K562 (cell line): Measurements from ENCODE around the gene ANO2. TPM values are rescaled to one million over a fixed set of nuclear protein-coding genes. Genes with fewer than 3 reads are reported as not detected.

ENCODE experiments used
- ATAC-seq: fragments of 200-7000 bp; cut with Tn5 transposase; 3 replicates; pipeline ENCODE4 v1.9.1; 2020; ENCODE audit warnings: moderate library complexity
- BruUV-seq: library from RNA; stranded (reverse); fragments of 400-500 nt; replicated peaks from 2 replicates; lab custom pipeline; 2021; lab: Mats Ljungman, UMichigan
- CTCF ChIA-PET: fragments of 300-600 bp; formaldehyde crosslinking; extraction: SDS; loops from one replicate; lab custom pipeline; 2021; ENCODE audit warnings: low intra/inter-chr PET ratio; lab: Yijun Ruan, JAX
- POLR2A ChIA-PET: fragments of 300-600, 350-650 bp; sonication (Branson Sonifier 250); formaldehyde crosslinking; extraction: SDS; loops from one replicate; lab custom pipeline; 2021; ENCODE audit warnings: antibody characterized with exemption, inconsistent platforms; lab: Yijun Ruan, JAX
- DNase-seq, 4 experiments: peaks; one replicate each; pipeline versions ENCODE4 v3.0.0 to v3.0.0-alpha.2; 2011 to 2018; ENCODE audit warnings: low spot score in 3 of 4, mixed read lengths in 3 of 4; ENCODE audit errors: extremely low read depth in 1 of 4
- FAIRE-seq: peaks from 2 replicates; lab custom pipeline; 2011; peaks lifted over from hg19 to GRCh38; lab: Jason Lieb, UNC
- H2AFZ ChIP-seq: 2 replicates; pipeline ENCODE4 v1.6.0; 2011; ENCODE audit warnings: low read depth, low read length, control low read depth, inconsistent platforms
- H3K27ac ChIP-seq: fragments of 200-600 bp; 3 replicates; pipeline ENCODE4 v1.8.0; 2011; ENCODE audit warnings: low read depth, mild to moderate bottlenecking, control low read depth, inconsistent platforms, low read length, moderate library complexity, mixed read lengths; ENCODE audit errors: extremely low read depth
- H3K27me3 ChIP-seq, 2 experiments: fragments of 300-600 bp in 1 of 2; 2 replicates in 1 of 2; 3 replicates in 1 of 2; pipeline versions ENCODE4 v1.6.0 to v1.8.0; 2011; ENCODE audit warnings: inconsistent platforms in 2 of 2, low read length in 2 of 2, mild to moderate bottlenecking in 1 of 2, mixed read lengths in 1 of 2, moderate library complexity in 1 of 2; ENCODE audit not compliant: control insufficient read depth in 2 of 2, insufficient read depth in 2 of 2
- H3K36me3 ChIP-seq: fragments of 300-600 bp; 3 replicates; pipeline ENCODE4 v1.8.0; 2011; ENCODE audit warnings: mild to moderate bottlenecking, low read length, inconsistent platforms; ENCODE audit not compliant: control insufficient read depth, insufficient read depth
- H3K4me1 ChIP-seq, 2 experiments: fragments of 200-600 bp in 1 of 2; replicated peaks in 1 of 2; 2 replicates in 1 of 2; 3 replicates in 1 of 2; pipeline versions ENCODE4 v1.5.1 to v1.8.0; 2011; ENCODE audit warnings: inconsistent platforms in 2 of 2, low read length in 2 of 2, mild to moderate bottlenecking in 1 of 2, mixed read lengths in 1 of 2, moderate library complexity in 1 of 2; ENCODE audit not compliant: control insufficient read depth in 2 of 2, insufficient read depth in 2 of 2
- H3K4me2 ChIP-seq: 2 replicates; pipeline ENCODE4 v1.6.1; 2011; ENCODE audit warnings: low read length, control low read depth, inconsistent platforms, mixed read lengths; ENCODE audit not compliant: insufficient read depth
- H3K4me3 ChIP-seq: fragments of 200-600 bp; sonication (generic), shearing (Covaris generic); 2 replicates; pipeline ENCODE4 v1.5.1; 2016; ENCODE audit warnings: control low read depth, inconsistent platforms
- H3K79me2 ChIP-seq: fragments of 200-600 bp; 3 replicates; pipeline ENCODE4 v1.8.0; 2011; ENCODE audit warnings: low read length, inconsistent platforms; ENCODE audit not compliant: control insufficient read depth, insufficient read depth
- H3K9ac ChIP-seq, 2 experiments: 2 replicates each; pipeline versions ENCODE4 v1.6.0 to v1.6.1; 2011; ENCODE audit warnings: low read depth in 2 of 2, low read length in 2 of 2, control low read depth in 1 of 2, inconsistent platforms in 1 of 2, mild to moderate bottlenecking in 1 of 2, mixed read lengths in 1 of 2; ENCODE audit not compliant: insufficient read depth in 1 of 2
- H3K9me1 ChIP-seq: one replicate; pipeline ENCODE4 v1.6.0; 2011; ENCODE audit warnings: inconsistent platforms, mild to moderate bottlenecking, low read length, moderate library complexity; ENCODE audit not compliant: control insufficient read depth, insufficient read depth
- H3K9me3 ChIP-seq: replicated peaks from 2 replicates; pipeline ENCODE4 v1.5.1; 2011; ENCODE audit warnings: low read depth, low read length, inconsistent platforms; ENCODE audit not compliant: control insufficient read depth, insufficient read depth
- H4K20me1 ChIP-seq: replicated peaks from 2 replicates; pipeline ENCODE4 v1.6.1; 2011; ENCODE audit warnings: low read length, inconsistent platforms, mixed read lengths; ENCODE audit not compliant: control insufficient read depth, insufficient read depth
- CBX8 ChIP-seq: fragments of 200-600 bp; sonication (generic); IDR thresholded peaks from 2 replicates; pipeline ENCODE4 v1.6.1; 2012; ENCODE audit warnings: borderline replicate concordance, mixed run types, low read depth, mild to moderate bottlenecking, moderate library complexity, mixed read lengths, low read length, control low read depth, inconsistent platforms; ENCODE audit not compliant: poor library complexity, severe bottlenecking; ENCODE audit errors: extremely low read depth
- ETV5 ChIP-seq: sonication (generic); formaldehyde crosslinking; IDR thresholded peaks from 2 replicates; pipeline ENCODE4 v1.4.0; 2020; ENCODE audit warnings: low read depth, mild to moderate bottlenecking, missing genetic modification reagents
- HMG20A ChIP-seq: fragments of 450-650 bp; formaldehyde crosslinking; conservative IDR thresholded peaks from 2 replicates; pipeline ENCODE4 v1.4.0; 2020; ENCODE audit warnings: mild to moderate bottlenecking, mixed read lengths
- HNRNPLL ChIP-seq: fragments of 200-400 bp; formaldehyde crosslinking; IDR thresholded peaks from 2 replicates; pipeline ENCODE4 v1.6.1; 2017; ENCODE audit warnings: low read length, low read depth, mild to moderate bottlenecking; ENCODE audit not compliant: poor library complexity, severe bottlenecking
- HSF4 ChIP-seq: fragments of 250-450 bp; sonication (Bioruptor Pico); IDR thresholded peaks from 2 replicates; pipeline ENCODE4 v2.1.2; 2022; ENCODE audit warnings: mild to moderate bottlenecking, moderate library complexity, borderline replicate concordance
- NFATC3 ChIP-seq: fragments of 450-650 bp; IDR thresholded peaks from 2 replicates; pipeline ENCODE4 v1.6.1; 2017; ENCODE audit warnings: mild to moderate bottlenecking
- POLR2AphosphoS2 ChIP-seq: IDR thresholded peaks from 2 replicates; pipeline ENCODE4 v1.6.1; 2012; ENCODE audit warnings: low read length, improper control_type of control experiment
- RBM25 ChIP-seq: fragments of 200-400 bp; formaldehyde crosslinking; IDR thresholded peaks from 2 replicates; pipeline ENCODE4 v1.6.1; 2018; ENCODE audit warnings: low read length, low read depth, moderate library complexity; ENCODE audit not compliant: severe bottlenecking
- RBM34 ChIP-seq: fragments of 200-400 bp; formaldehyde crosslinking; IDR thresholded peaks from 2 replicates; pipeline ENCODE4 v1.6.1; 2018; ENCODE audit warnings: low read length, borderline replicate concordance; ENCODE audit not compliant: insufficient read depth
- RFX7 ChIP-seq: fragments of 250-450 bp; sonication (Bioruptor Pico); IDR thresholded peaks from 2 replicates; pipeline ENCODE4 v1.5.1; 2021; ENCODE audit warnings: mild to moderate bottlenecking
- SAFB ChIP-seq: fragments of 200-400 bp; formaldehyde crosslinking; IDR thresholded peaks from 2 replicates; pipeline ENCODE4 v1.6.1; 2017; ENCODE audit warnings: low read depth, low read length, borderline replicate concordance
- TSC22D4 ChIP-seq: fragments of 450-650 bp; IDR thresholded peaks from 2 replicates; pipeline ENCODE4 v1.6.1; 2016; ENCODE audit warnings: missing genetic modification characterization, missing biosample characterization, control low read depth
- U2AF2 ChIP-seq: fragments of 200-400 bp; formaldehyde crosslinking; optimal IDR thresholded peaks from 2 replicates; pipeline ENCODE3; 2017; ENCODE audit warnings: low read depth, mild to moderate bottlenecking, low read length
- ZFP36 ChIP-seq: fragments of 150-350 bp; IDR thresholded peaks from 2 replicates; pipeline ENCODE4 v1.6.1; 2018; ENCODE audit warnings: low read length, low read depth; ENCODE audit not compliant: partially characterized antibody
- ZFPM2 ChIP-seq: fragments of 250-450 bp; sonication (Bioruptor Pico); IDR thresholded peaks from 2 replicates; pipeline ENCODE4 v1.5.1; 2022; ENCODE audit warnings: mild to moderate bottlenecking
- ZNF133 ChIP-seq: fragments of 250-450 bp; sonication (Bioruptor Pico); IDR thresholded peaks from 2 replicates; pipeline ENCODE4 v1.4.0; 2020; ENCODE audit warnings: mild to moderate bottlenecking
- ZNF146 ChIP-seq: IDR thresholded peaks from one replicate; pipeline ENCODE4 v1.6.1; 2018; ENCODE audit warnings: missing compliant biosample characterization; ENCODE audit not compliant: unreplicated experiment
- ZNF668 ChIP-seq: fragments of 250-450 bp; sonication (Bioruptor Pico); IDR thresholded peaks from 2 replicates; pipeline ENCODE4 v1.8.0; 2022; ENCODE audit warnings: mild to moderate bottlenecking, inconsistent platforms
- WGBS: fragments of 100-300 bp; shearing (Covaris generic); methylation state at CpG from one replicate; pipeline ENCODE4 v1.1.6; 2016; ENCODE audit warnings: low coverage, mixed read lengths; ENCODE audit not compliant: insufficient coverage; ENCODE audit errors: missing lambda C conversion rate; 5-methylcytosine and 5-hydroxymethylcytosine counted together
- in situ Hi-C: fragments of 300-500 bp; cut with MboI; formaldehyde crosslinking; loops from 4 replicates; pipeline ENCODE4 v1.15.0; 2018; ENCODE audit warnings: inconsistent platforms, mixed read lengths
- intact Hi-C: fragments of 100-400 bp; cut with micrococcal nuclease; formaldehyde crosslinking; loops from 2 replicates; pipeline ENCODE4 v1.14.2; 2022
- polyA plus RNA-seq, 8 experiments: library from polyadenylated mRNA; depleted of rRNA in 4 of 8; stranded (reverse) in 5 of 8; unstranded in 3 of 8; fragments of >200 nt; fragmentation: Nextera tagmentation in 2 of 8; fragmentation: Illumina TruSeq in 1 of 8; extraction: Ambion mirVana in 2 of 8; extraction: Trizol in 1 of 8; gene quantifications; 2 replicates each; pipeline versions ENCODE4 v1.2.1 to v1.2.3, GENCODE V29; 2011 to 2014; ENCODE audit warnings: inconsistent platforms in 1 of 8, missing spikeins in 1 of 8
- total RNA-seq, 7 experiments: library from RNA; depleted of rRNA in 6 of 7; stranded (reverse); fragments of >200 nt in 6 of 7; fragmentation: Illumina TruSeq in 2 of 7; extraction: Trizol in 2 of 7; gene quantifications; 2 replicates each; pipeline versions ENCODE4 v1.2.1 to v1.2.3, GENCODE V29; 2011 to 2021; ENCODE audit warnings: low replicate concordance in 1 of 7
- TF ChIP-seq, protein P1 (sequence below): fragments of 250-450 bp; sonication (Bioruptor Pico); IDR thresholded peaks from 2 replicates; pipeline ENCODE4 v1.4.0; 2020
- TF ChIP-seq, protein P2 (sequence below), 2 experiments: fragments of 450-650 bp; conservative IDR thresholded peaks; 2 replicates each; pipeline ENCODE4 v1.6.1; 2017; ENCODE audit warnings: mild to moderate bottlenecking in 2 of 2, moderate library complexity in 2 of 2

Gene ANO2
- total and polyA plus RNA-seq, 9 of the 15 experiments (the other 6 are each of a cell fraction or from before 2014, with no cell fraction given) = 0.64 TPM; not detected in 8

DNA sequence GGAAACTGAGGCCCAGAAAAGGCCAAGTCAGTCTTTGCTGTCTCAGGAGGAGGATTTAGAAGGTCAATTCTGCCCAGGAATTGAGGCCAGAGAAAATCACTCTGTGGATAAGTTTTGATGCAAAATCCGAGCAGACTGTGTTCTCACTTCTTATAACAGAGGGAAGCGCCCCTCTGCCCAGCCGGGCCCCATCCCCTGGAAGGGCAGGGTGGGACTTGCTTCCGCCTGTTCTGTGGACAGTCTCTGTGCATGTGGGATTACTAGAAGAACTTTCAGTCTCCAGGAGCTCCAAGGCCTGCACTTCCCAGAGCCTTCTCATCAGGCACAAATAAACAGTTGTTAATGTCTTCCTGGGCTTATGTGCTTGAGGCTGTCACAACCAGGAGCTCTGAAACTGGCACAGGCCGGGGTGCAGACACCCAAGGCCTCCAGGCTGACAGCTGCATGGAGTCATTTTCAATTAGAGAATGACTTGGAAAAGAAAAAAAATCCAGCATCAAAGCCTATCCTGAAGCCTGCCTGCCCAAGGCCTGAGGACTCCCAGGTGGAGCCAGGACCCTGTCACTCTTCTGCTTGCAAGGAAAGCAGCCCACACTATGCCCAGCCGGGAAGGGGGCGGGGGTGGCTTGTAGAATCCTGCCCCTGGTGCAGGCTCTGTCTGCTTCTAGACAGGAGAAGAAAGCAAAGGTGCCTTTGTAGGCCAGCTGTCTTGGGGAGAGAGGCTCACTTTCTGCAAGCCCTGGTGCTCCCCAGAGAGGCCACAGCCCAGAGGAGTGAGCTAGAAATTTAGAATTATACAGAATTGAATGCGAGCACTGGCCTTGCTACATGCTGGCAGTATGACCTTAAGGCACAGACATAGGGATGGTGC is 428.5 kb downstream of the ANO2 start:
- peaks cover 0 to 16% of the 10 kb centered on the region in 2 experiments; a peak in 1 of 5 replicates for H3K27me3 ChIP-seq
- TF ChIP-seq ZNF133 (CRISPR knock-in tag) (no peak), RBM25 (no peak), HSF4 (CRISPR knock-in tag) (no peak), HNRNPLL (no peak), CBX8 (no peak), SAFB (no peak), ZFP36 (no peak), POLR2AphosphoS2 (no peak), ZNF668 (CRISPR knock-in tag) (no peak), ZNF146 (CRISPR knock-in tag) (no peak), U2AF2 (no peak), HMG20A (CRISPR knock-in tag) (no peak), RBM34 (no peak), ZFPM2 (no peak), ETV5 (CRISPR knock-in tag) (no peak), TSC22D4 (tag) (no peak), NFATC3 (no peak), RFX7 (no peak)
- TF ChIP-seq, protein P1, sequence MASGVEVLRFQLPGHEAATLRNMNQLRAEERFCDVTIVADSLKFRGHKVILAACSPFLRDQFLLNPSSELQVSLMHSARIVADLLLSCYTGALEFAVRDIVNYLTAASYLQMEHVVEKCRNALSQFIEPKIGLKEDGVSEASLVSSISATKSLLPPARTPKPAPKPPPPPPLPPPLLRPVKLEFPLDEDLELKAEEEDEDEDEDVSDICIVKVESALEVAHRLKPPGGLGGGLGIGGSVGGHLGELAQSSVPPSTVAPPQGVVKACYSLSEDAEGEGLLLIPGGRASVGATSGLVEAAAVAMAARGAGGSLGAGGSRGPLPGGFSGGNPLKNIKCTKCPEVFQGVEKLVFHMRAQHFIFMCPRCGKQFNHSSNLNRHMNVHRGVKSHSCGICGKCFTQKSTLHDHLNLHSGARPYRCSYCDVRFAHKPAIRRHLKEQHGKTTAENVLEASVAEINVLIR (CRISPR knock-in tag) = no peak
- TF ChIP-seq, protein P2, sequence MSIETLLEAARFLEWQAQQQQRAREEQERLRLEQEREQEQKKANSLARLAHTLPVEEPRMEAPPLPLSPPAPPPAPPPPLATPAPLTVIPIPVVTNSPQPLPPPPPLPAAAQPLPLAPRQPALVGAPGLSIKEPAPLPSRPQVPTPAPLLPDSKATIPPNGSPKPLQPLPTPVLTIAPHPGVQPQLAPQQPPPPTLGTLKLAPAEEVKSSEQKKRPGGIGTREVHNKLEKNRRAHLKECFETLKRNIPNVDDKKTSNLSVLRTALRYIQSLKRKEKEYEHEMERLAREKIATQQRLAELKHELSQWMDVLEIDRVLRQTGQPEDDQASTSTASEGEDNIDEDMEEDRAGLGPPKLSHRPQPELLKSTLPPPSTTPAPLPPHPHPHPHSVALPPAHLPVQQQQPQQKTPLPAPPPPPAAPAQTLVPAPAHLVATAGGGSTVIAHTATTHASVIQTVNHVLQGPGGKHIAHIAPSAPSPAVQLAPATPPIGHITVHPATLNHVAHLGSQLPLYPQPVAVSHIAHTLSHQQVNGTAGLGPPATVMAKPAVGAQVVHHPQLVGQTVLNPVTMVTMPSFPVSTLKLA (conservative IDR thresholded peaks at IDR 0.05) = no peak
- no peaks in the 10 kb centered on the region for H3K9me3 ChIP-seq
- intact Hi-C loops = no loop called here
- no peaks in the 10 kb centered on the region for H3K36me3 ChIP-seq
- H2AFZ ChIP-seq = no peak overlapping the region
- POLR2A ChIA-PET = no interaction called here
- CTCF ChIA-PET = no interaction called here
- H3K4me3 ChIP-seq = no peak overlapping the region
- no peak overlapping the region for H3K27ac ChIP-seq
- H3K4me2 ChIP-seq = no peak overlapping the region
- H3K9ac ChIP-seq = no peak overlapping the region
- H3K79me2 ChIP-seq = no peaks in the 10 kb centered on the region
- H3K4me1 ChIP-seq = no peaks in the 10 kb centered on the region
- FAIRE-seq = no peak
- in situ Hi-C loops = no loop called here
- H4K20me1 ChIP-seq = no peaks in the 10 kb centered on the region
- no TSS peak for BruUV-seq
- 0% methylated on average over 8 of the region's 8 CpGs for WGBS
- DNase-seq = no peak
- no peaks in the 10 kb centered on the region for H3K9me1 ChIP-seq
- no peak for ATAC-seq
